Hematopoietic multipotent progenitor cell treated with erythropoietin and hydrocortisone succinate and interleukin-3 and kit ligand, for 6 days (in vitro differentiated cells): ENCODE measurements around the gene CATSPERZ.
"Not testable (repeated sequence)": the region's sequence is repeated elsewhere in the genome, so short reads cannot be mapped to it uniquely, and the experiment has no call there.

Experiments used
- DNase-seq: peaks from one replicate; pipeline ENCODE4 v3.0.0-alpha.2; 2015

The CATSPERZ gene

GRCh38 chr11:64304316-64305072 is 4.3 kb downstream of the CATSPERZ start:
- peak; percentile 99 for DNase-seq

GRCh38 chr11:64305075-64305690 is 5.0 kb downstream of the CATSPERZ start, which contains the start of gene ESRRA:
Gene ESRRA (plus strand): TSS chr11:64305524. CDS start chr11:64307180, 1,656 bp downstream.
- peak; percentile 99 for DNase-seq

GRCh38 chr11:64305691-64306562 is 5.8 kb downstream of the CATSPERZ start:
- peak; percentile 82 for DNase-seq

- DNase-seq, result no peak
Measured at GRCh38 chr11:64306563-64306875, 6.4 kb downstream of the CATSPERZ start.

GRCh38 chr11:64306876-64307622 is 6.9 kb downstream of the CATSPERZ start:
- DNase-seq, result peak; percentile 54

- DNase-seq, result not testable (repeated sequence)
Measured at GRCh38 chr11:64307795-64308194, 7.6 kb downstream of the CATSPERZ start.

GRCh38 chr11:64312947-64313346 is 12.8 kb downstream of the CATSPERZ start:
- DNase-seq, result no peak

- DNase-seq, result no peak
Measured at GRCh38 chr11:64313491-64314145, 13.5 kb downstream of the CATSPERZ start.

- DNase-seq, result no peak
Measured at GRCh38 chr11:64314146-64314804, 14.1 kb downstream of the CATSPERZ start.

- DNase-seq, result no peak
Measured at GRCh38 chr11:64314805-64315561, 14.8 kb downstream of the CATSPERZ start.

- DNase-seq, result not testable (repeated sequence)
Measured at GRCh38 chr11:64315667-64316526, 15.7 kb downstream of the CATSPERZ start.

GRCh38 chr11:64316672-64317324 is 16.6 kb downstream of the CATSPERZ start:
- DNase-seq, result peak; percentile 51

- DNase-seq, result peak; percentile 100
Measured at GRCh38 chr11:64317325-64317960, 17.3 kb downstream of the CATSPERZ start, which contains the start of gene TRMT112. Gene TRMT112 (minus strand): TSS chr11:64317559. CDS start chr11:64317526, 33 bp downstream.

- peak; percentile 99 for DNase-seq
Measured at GRCh38 chr11:64317961-64318765, 18.0 kb downstream of the CATSPERZ start, which contains the start of gene PRDX5. Gene PRDX5 (plus strand): TSS chr11:64318121. CDS start chr11:64318216, 95 bp downstream.

- no peak for DNase-seq
Measured at GRCh38 chr11:64318766-64319761, 18.9 kb downstream of the CATSPERZ start.

GRCh38 chr11:64320556-64320955 is 20.4 kb downstream of the CATSPERZ start:
- no peak for DNase-seq
